Measurements from ENCODE around the gene FAM13C. TPM values are rescaled to one million over a fixed set of nuclear protein-coding genes. Genes with fewer than 3 reads are reported as not detected.
A peak's percentile ranks its signal among the peaks of the same experiment; 100 is the strongest.
"Not testable (repeated sequence)": the region's sequence is repeated elsewhere in the genome, so short reads cannot be mapped to it uniquely, and the experiment has no call there.

FAM13C gene
- total RNA-seq, 1 experiment from 2014 or later: 0.18 TPM

- Mint-ChIP-seq H3K27me3 (ENCODE audit: insufficient read depth, unreplicated experiment) (no peaks in the 10 kb centered on the region), H3K4me3 (ENCODE audit: unreplicated experiment) (no peak overlapping the region)
Measured at GRCh38 chr10:59242991-59243390, 119.4 kb downstream of the FAM13C start.

GRCh38 chr10:59242057-59242456, 120.3 kb downstream of the FAM13C start:
- no peak for TF ChIP-seq CTCF (IDR thresholded peaks at IDR 0.05; ENCODE audit: insufficient read depth in 1 of 2, low read depth in 1 of 2, low read length in 1 of 2, severe bottlenecking in 1 of 2, unreplicated experiment in 1 of 2)
- H3K27me3 Mint-ChIP-seq (ENCODE audit: insufficient read depth, unreplicated experiment): no peaks in the 10 kb centered on the region
- H3K36me3 ChIP-seq (ENCODE audit: control insufficient read depth, insufficient read depth, low read length): peaks cover 10% of the 10 kb centered on the region; the same call in 1 of the 2 replicates
- peaks cover 10% of the 10 kb centered on the region for H3K9me3 Mint-ChIP-seq (ENCODE audit: unreplicated experiment)
- no peak overlapping the region for H3K4me3 ChIP-seq (ENCODE audit: low read depth, low read length)
- H3K9me3 ChIP-seq: no peaks in the 10 kb centered on the region; the same call in 1 of the 2 replicates
- BruUV-seq (replicated peaks): no TSS peak
- H3K4me3 Mint-ChIP-seq (ENCODE audit: unreplicated experiment): no peak overlapping the region
- no peak for DNase-seq
- ChIA-PET POLR2A (no interaction called here), CTCF (no interaction called here)
- H3K27me3 ChIP-seq (replicated peaks; ENCODE audit: control insufficient read depth, insufficient read depth, low read length): no peaks in the 10 kb centered on the region
- peaks cover 13% of the 10 kb centered on the region for H3K4me1 Mint-ChIP-seq (ENCODE audit: low read depth, unreplicated experiment)
- intact Hi-C loops (cut with micrococcal nuclease; ENCODE audit: unreplicated experiment): loop anchor here (5.0 to 10.0 kb wide), 2 partner anchors 120 to 573 kb away; partner anchors contain the start of gene FAM13C
- H3K4me1 ChIP-seq: no peaks in the 10 kb centered on the region
- no peak overlapping the region for H3K27ac Mint-ChIP-seq (ENCODE audit: unreplicated experiment)
- H3K36me3 Mint-ChIP-seq (ENCODE audit: insufficient read depth, unreplicated experiment): peaks cover 64% of the 10 kb centered on the region

More at GRCh38 chr10:59242991-59243390, 119.4 kb downstream of the FAM13C start:
- peaks cover 10% of the 10 kb centered on the region for H3K9me3 Mint-ChIP-seq (ENCODE audit: unreplicated experiment)
- Histone ChIP-seq H3K4me1 (no peaks in the 10 kb centered on the region), H3K27me3 (replicated peaks; ENCODE audit: control insufficient read depth, insufficient read depth, low read length) (no peaks in the 10 kb centered on the region), H3K9me3 (no peaks in the 10 kb centered on the region; the same call in 1 of the 2 replicates), H3K36me3 (ENCODE audit: control insufficient read depth, insufficient read depth, low read length) (peaks cover 10% of the 10 kb centered on the region; the same call in 1 of the 2 replicates), H3K4me3 (ENCODE audit: low read depth, low read length) (no peak overlapping the region)
- peaks cover 13% of the 10 kb centered on the region for H3K4me1 Mint-ChIP-seq (ENCODE audit: low read depth, unreplicated experiment)
- TF ChIP-seq CTCF (IDR thresholded peaks at IDR 0.05; ENCODE audit: insufficient read depth in 1 of 2, low read depth in 1 of 2, low read length in 1 of 2, severe bottlenecking in 1 of 2, unreplicated experiment in 1 of 2): no peak
- ChIA-PET POLR2A (no interaction called here), CTCF (no interaction called here)
- peaks cover 67% of the 10 kb centered on the region for H3K36me3 Mint-ChIP-seq (ENCODE audit: insufficient read depth, unreplicated experiment)
- intact Hi-C loops (cut with micrococcal nuclease; ENCODE audit: unreplicated experiment): loop anchor here (5.0 to 10.0 kb wide), 2 partner anchors 119 to 572 kb away; partner anchors contain the start of gene FAM13C
- DNase-seq: no peak
- H3K27ac Mint-ChIP-seq (ENCODE audit: unreplicated experiment): no peak overlapping the region
- no TSS peak for BruUV-seq (replicated peaks)

GRCh38 chr10:59240582-59241183, 121.7 kb downstream of the FAM13C start:
- H3K27me3 Mint-ChIP-seq (ENCODE audit: insufficient read depth, unreplicated experiment): no peaks in the 10 kb centered on the region
- H3K4me3 Mint-ChIP-seq (ENCODE audit: unreplicated experiment): no peak overlapping the region
- no TSS peak for BruUV-seq (replicated peaks)
- no peaks in the 10 kb centered on the region for H3K27me3 ChIP-seq (replicated peaks; ENCODE audit: control insufficient read depth, insufficient read depth, low read length)
- TF ChIP-seq CTCF (IDR thresholded peaks at IDR 0.05; ENCODE audit: insufficient read depth in 1 of 2, low read depth in 1 of 2, low read length in 1 of 2, severe bottlenecking in 1 of 2, unreplicated experiment in 1 of 2): peak; percentile 82 to 89
- H3K4me1 Mint-ChIP-seq (ENCODE audit: low read depth, unreplicated experiment): peaks cover 13% of the 10 kb centered on the region
- H3K9me3 Mint-ChIP-seq (ENCODE audit: unreplicated experiment): peaks cover 10% of the 10 kb centered on the region
- ChIA-PET POLR2A (no interaction called here), CTCF (interaction anchor here (0.7 kb wide), 1 partner anchor 628 kb away, joined by 3 read pairs; no protein-coding TSS in a partner anchor)
- peaks cover 10% of the 10 kb centered on the region; the same call in 1 of the 2 replicates for H3K36me3 ChIP-seq (ENCODE audit: control insufficient read depth, insufficient read depth, low read length)
- peak in 1 of 2 experiments; percentile 69 for DNase-seq
- peaks cover 69% of the 10 kb centered on the region for H3K36me3 Mint-ChIP-seq (ENCODE audit: insufficient read depth, unreplicated experiment)
- intact Hi-C loops (cut with micrococcal nuclease; ENCODE audit: unreplicated experiment): loop anchor here (1.0 to 10.0 kb wide), 6 partner anchors 122 to 574 kb away; partner anchors contain the start of gene FAM13C
- H3K27ac Mint-ChIP-seq (ENCODE audit: unreplicated experiment): no peak overlapping the region
- no peak overlapping the region for H3K4me3 ChIP-seq (ENCODE audit: low read depth, low read length)
- H3K4me1 ChIP-seq: no peaks in the 10 kb centered on the region
- no peaks in the 10 kb centered on the region; the same call in 1 of the 2 replicates for H3K9me3 ChIP-seq

GRCh38 chr10:59239108-59239507, 123.2 kb downstream of the FAM13C start:
- H3K27me3 ChIP-seq (replicated peaks; ENCODE audit: control insufficient read depth, insufficient read depth, low read length); H3K4me3 Mint-ChIP-seq (ENCODE audit: unreplicated experiment); intact Hi-C loops (cut with micrococcal nuclease; ENCODE audit: unreplicated experiment); BruUV-seq (replicated peaks); H3K27me3 Mint-ChIP-seq (ENCODE audit: insufficient read depth, unreplicated experiment); H3K27ac Mint-ChIP-seq (ENCODE audit: unreplicated experiment); H3K36me3 ChIP-seq (ENCODE audit: control insufficient read depth, insufficient read depth, low read length); H3K9me3 ChIP-seq; H3K4me1 ChIP-seq; POLR2A ChIA-PET; DNase-seq; H3K9me3 Mint-ChIP-seq (ENCODE audit: unreplicated experiment); CTCF ChIA-PET; H3K4me3 ChIP-seq (ENCODE audit: low read depth, low read length): not testable (repeated sequence)
- Mint-ChIP-seq H3K4me1 (ENCODE audit: low read depth, unreplicated experiment) (peaks cover 13% of the 10 kb centered on the region), H3K36me3 (ENCODE audit: insufficient read depth, unreplicated experiment) (peaks cover 54% of the 10 kb centered on the region)
